NCI-H2196 treated with DMSO at 0.1 percent for 48 hours (cell line): ENCODE data around the gene KDM2B.
A peak's percentile ranks its signal among the peaks of the same experiment; 100 is the strongest.

ENCODE experiments used
- DNase-seq: peaks from one replicate; lab custom pipeline; 2025; ENCODE audit not compliant: unreplicated experiment; lab: John Stamatoyannopoulos, UW

KDM2B gene

GRCh38 chr12:121466794-121467637 lies 113.8 kb downstream of the KDM2B start:
- peak; percentile 60 for DNase-seq

GRCh38 chr12:121465921-121466793 lies 114.7 kb downstream of the KDM2B start:
- no peak for DNase-seq

- DNase-seq: no peak
These were observed 116.5 kb downstream of the KDM2B start for GRCh38 chr12:121464331-121464730.

- DNase-seq: no peak
These were observed 119.8 kb downstream of the KDM2B start for GRCh38 chr12:121461048-121461447.

- DNase-seq: no peak
These were observed 124.3 kb downstream of the KDM2B start for GRCh38 chr12:121456551-121456950.

GRCh38 chr12:121455766-121456420 lies 124.9 kb downstream of the KDM2B start:
- no peak for DNase-seq

- no peak for DNase-seq
These were observed 125.9 kb downstream of the KDM2B start for GRCh38 chr12:121454921-121455320.

- DNase-seq: no peak
These were observed 127.2 kb downstream of the KDM2B start for GRCh38 chr12:121453629-121454028.

GRCh38 chr12:121452985-121453360 lies 127.8 kb downstream of the KDM2B start:
- no peak for DNase-seq

GRCh38 chr12:121452340-121452984 lies 128.4 kb downstream of the KDM2B start:
- DNase-seq: no peak

GRCh38 chr12:121451961-121452339 lies 128.9 kb downstream of the KDM2B start:
- DNase-seq: no peak

GRCh38 chr12:121448771-121449315 lies 132.0 kb downstream of the KDM2B start:
- DNase-seq: no peak

- DNase-seq: no peak
These were observed 134.1 kb downstream of the KDM2B start for GRCh38 chr12:121446750-121447149.

GRCh38 chr12:121444842-121445202 lies 136.0 kb downstream of the KDM2B start:
- no peak for DNase-seq

- DNase-seq: no peak
These were observed 136.6 kb downstream of the KDM2B start for GRCh38 chr12:121443911-121444841.

- DNase-seq: peak; percentile 73
These were observed 137.5 kb downstream of the KDM2B start for GRCh38 chr12:121443193-121443870.

GRCh38 chr12:121442028-121442948 lies 138.5 kb downstream of the KDM2B start:
- no peak for DNase-seq

GRCh38 chr12:121441555-121441954 lies 139.3 kb downstream of the KDM2B start:
- DNase-seq: no peak
